ENCODE measurements around the gene C2CD3. TPM values are rescaled to one million over a fixed set of nuclear protein-coding genes. Genes with fewer than 3 reads are reported as not detected.

Gene C2CD3
- total and polyA plus RNA-seq, 9 of the 15 experiments (the other 6 are each of a cell fraction or from before 2014, with no cell fraction given) = 4.4 to 20.2 (median 15.4) TPM

GRCh38 chr11:74015919-74016684, 154.7 kb downstream of the C2CD3 start (continued):
- TF ChIP-seq CHD7 (IDR thresholded peaks at IDR 0.05; ENCODE audit: low read depth, low read length) = no peak
- no peak for TF ChIP-seq RBM25 (IDR thresholded peaks at IDR 0.05; ENCODE audit: low read depth, low read length, severe bottlenecking)
- TF ChIP-seq MLLT1 (IDR thresholded peaks at IDR 0.05) = no peak
- no peak for TF ChIP-seq ZNF253 (CRISPR knock-in tag; conservative IDR thresholded peaks at IDR 0.05)
- TF ChIP-seq ZFP36 (IDR thresholded peaks at IDR 0.05; ENCODE audit: low read depth, low read length, partially characterized antibody) = peak; percentile 31
- TF ChIP-seq PRPF4 (IDR thresholded peaks at IDR 0.05; ENCODE audit: insufficient read depth, low read depth, low read length, poor library complexity, severe bottlenecking) = no peak
- no peak for TF ChIP-seq PTRF (tag; IDR thresholded peaks at IDR 0.05)
- TF ChIP-seq PHTF2 (CRISPR knock-in tag; IDR thresholded peaks at IDR 0.05) = no peak
- TF ChIP-seq MXI1 (IDR thresholded peaks at IDR 0.05; ENCODE audit: low read depth, low read length) = peak; percentile 51; the same call in 1 of the 2 replicates
- peak; percentile 87; the same call in 1 of the 2 replicates for TF ChIP-seq DMBX1 (CRISPR knock-in tag; IDR thresholded peaks at IDR 0.05; ENCODE audit: borderline replicate concordance)
- TF ChIP-seq, protein P1, sequence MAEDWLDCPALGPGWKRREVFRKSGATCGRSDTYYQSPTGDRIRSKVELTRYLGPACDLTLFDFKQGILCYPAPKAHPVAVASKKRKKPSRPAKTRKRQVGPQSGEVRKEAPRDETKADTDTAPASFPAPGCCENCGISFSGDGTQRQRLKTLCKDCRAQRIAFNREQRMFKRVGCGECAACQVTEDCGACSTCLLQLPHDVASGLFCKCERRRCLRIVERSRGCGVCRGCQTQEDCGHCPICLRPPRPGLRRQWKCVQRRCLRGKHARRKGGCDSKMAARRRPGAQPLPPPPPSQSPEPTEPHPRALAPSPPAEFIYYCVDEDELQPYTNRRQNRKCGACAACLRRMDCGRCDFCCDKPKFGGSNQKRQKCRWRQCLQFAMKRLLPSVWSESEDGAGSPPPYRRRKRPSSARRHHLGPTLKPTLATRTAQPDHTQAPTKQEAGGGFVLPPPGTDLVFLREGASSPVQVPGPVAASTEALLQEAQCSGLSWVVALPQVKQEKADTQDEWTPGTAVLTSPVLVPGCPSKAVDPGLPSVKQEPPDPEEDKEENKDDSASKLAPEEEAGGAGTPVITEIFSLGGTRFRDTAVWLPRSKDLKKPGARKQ (CRISPR knock-in tag; IDR thresholded peaks at IDR 0.05) = no peak
- TF ChIP-seq PCBP1 (IDR thresholded peaks at IDR 0.05; ENCODE audit: low read depth, low read length, poor library complexity, severe bottlenecking) = no peak
- TF ChIP-seq ARID2 (IDR thresholded peaks at IDR 0.05) = no peak
